HEK293 (cell line): ENCODE results near the gene INKA2.
A peak's percentile ranks its signal among the peaks of the same experiment; 100 is the strongest.

Source experiments
- BCL11A ChIP-seq: fragments of 450-650 bp; formaldehyde crosslinking; IDR thresholded peaks from 2 replicates; pipeline ENCODE4 v1.5.1; 2016; ENCODE audit warnings: low read depth, missing biosample characterization, missing genetic modification characterization
- HIC1 ChIP-seq: fragments of 450-650 bp; formaldehyde crosslinking; IDR thresholded peaks from 2 replicates; pipeline ENCODE4 v1.5.1; 2016; ENCODE audit warnings: missing biosample characterization, missing genetic modification characterization
- IKZF3 ChIP-seq: fragments of 450-650 bp; IDR thresholded peaks from 2 replicates; pipeline ENCODE4 v1.5.0; 2018; ENCODE audit warnings: missing biosample characterization, mild to moderate bottlenecking, missing genetic modification characterization, moderate library complexity
- OSR2 ChIP-seq: fragments of 450-650 bp; formaldehyde crosslinking; IDR thresholded peaks from 2 replicates; pipeline ENCODE4 v1.5.1; 2016; ENCODE audit warnings: missing biosample characterization, missing genetic modification characterization
- REPIN1 ChIP-seq: fragments of 450-650 bp; formaldehyde crosslinking; IDR thresholded peaks from 2 replicates; pipeline ENCODE4 v1.5.1; 2017; ENCODE audit warnings: missing biosample characterization, missing genetic modification characterization, low read depth
- REST ChIP-seq: fragments of 450-650 bp; formaldehyde crosslinking; IDR thresholded peaks from 2 replicates; pipeline ENCODE4 v1.5.1; 2016; ENCODE audit warnings: missing biosample characterization, missing genetic modification characterization
- SALL2 ChIP-seq: fragments of 450-650 bp; formaldehyde crosslinking; IDR thresholded peaks from 2 replicates; pipeline ENCODE4 v1.5.0; 2017; ENCODE audit warnings: missing biosample characterization, mild to moderate bottlenecking, missing genetic modification characterization, borderline replicate concordance
- SP2 ChIP-seq: fragments of 450-650 bp; formaldehyde crosslinking; IDR thresholded peaks from 2 replicates; pipeline ENCODE4 v1.5.1; 2016; ENCODE audit warnings: missing biosample characterization, missing genetic modification characterization
- SP7 ChIP-seq: fragments of 450-650 bp; formaldehyde crosslinking; IDR thresholded peaks from 2 replicates; pipeline ENCODE4 v1.5.1; 2016; ENCODE audit warnings: missing biosample characterization, missing genetic modification characterization
- TSHZ1 ChIP-seq: fragments of 450-650 bp; formaldehyde crosslinking; IDR thresholded peaks from 2 replicates; pipeline ENCODE4 v1.5.1; 2016; ENCODE audit warnings: missing biosample characterization, missing genetic modification characterization, borderline replicate concordance
- YY1 ChIP-seq: fragments of 450-650 bp; formaldehyde crosslinking; IDR thresholded peaks from 2 replicates; pipeline ENCODE4 v1.5.1; 2018; ENCODE audit warnings: missing biosample characterization, missing genetic modification characterization
- ZIC2 ChIP-seq: fragments of 450-650 bp; formaldehyde crosslinking; IDR thresholded peaks from 2 replicates; pipeline ENCODE4 v1.5.1; 2016; ENCODE audit warnings: missing biosample characterization, missing genetic modification characterization
- ZNF223 ChIP-seq: fragments of 450-650 bp; formaldehyde crosslinking; IDR thresholded peaks from 2 replicates; pipeline ENCODE4 v1.5.1; 2016; ENCODE audit warnings: missing biosample characterization, missing genetic modification characterization
- ZNF24 ChIP-seq: fragments of 450-650 bp; formaldehyde crosslinking; IDR thresholded peaks from 2 replicates; pipeline ENCODE4 v1.5.1; 2016; ENCODE audit warnings: missing biosample characterization, missing genetic modification characterization
- ZNF274 ChIP-seq, 2 experiments: fragments of 200-500 bp in 1 of 2; fragments of 450-650 bp in 1 of 2; sonication (Bioruptor generic) in 1 of 2; formaldehyde crosslinking in 1 of 2; IDR thresholded peaks; 2 replicates each; pipeline versions ENCODE4 v1.5.1 to v1.6.1; 2014 to 2016; ENCODE audit warnings: borderline replicate concordance in 1 of 2, inconsistent platforms in 1 of 2, low read length in 1 of 2, missing biosample characterization in 1 of 2, missing genetic modification characterization in 1 of 2
- ZNF433 ChIP-seq: fragments of 450-650 bp; formaldehyde crosslinking; IDR thresholded peaks from 2 replicates; pipeline ENCODE4 v1.5.1; 2016; ENCODE audit warnings: missing biosample characterization, missing genetic modification characterization, low read depth
- ZNF488 ChIP-seq: fragments of 450-650 bp; formaldehyde crosslinking; IDR thresholded peaks from 2 replicates; pipeline ENCODE4 v1.5.1; 2016; ENCODE audit warnings: missing biosample characterization, missing genetic modification characterization
- ZNF514 ChIP-seq: fragments of 450-650 bp; formaldehyde crosslinking; IDR thresholded peaks from 2 replicates; pipeline ENCODE4 v1.5.1; 2016; ENCODE audit warnings: missing biosample characterization, missing genetic modification characterization
- ZNF560 ChIP-seq: fragments of 450-650 bp; formaldehyde crosslinking; IDR thresholded peaks from 2 replicates; pipeline ENCODE4 v1.5.1; 2017; ENCODE audit warnings: missing biosample characterization, missing genetic modification characterization, borderline replicate concordance
- ZNF580 ChIP-seq: fragments of 450-650 bp; formaldehyde crosslinking; IDR thresholded peaks from 2 replicates; pipeline ENCODE4 v1.5.1; 2016; ENCODE audit warnings: missing biosample characterization, missing genetic modification characterization
- ZNF600 ChIP-seq: fragments of 450-650 bp; formaldehyde crosslinking; IDR thresholded peaks from 2 replicates; pipeline ENCODE4 v1.5.1; 2016; ENCODE audit warnings: missing biosample characterization, missing genetic modification characterization
- TF ChIP-seq, protein P1 (sequence below): fragments of 450-650 bp; formaldehyde crosslinking; IDR thresholded peaks from 2 replicates; pipeline ENCODE4 v1.5.1; 2016; ENCODE audit warnings: missing biosample characterization, missing genetic modification characterization
- TF ChIP-seq, protein P2 (sequence below): fragments of 450-650 bp; formaldehyde crosslinking; IDR thresholded peaks from 2 replicates; pipeline ENCODE4 v1.5.1; 2016; ENCODE audit warnings: missing biosample characterization, missing genetic modification characterization

The INKA2 gene

DNA sequence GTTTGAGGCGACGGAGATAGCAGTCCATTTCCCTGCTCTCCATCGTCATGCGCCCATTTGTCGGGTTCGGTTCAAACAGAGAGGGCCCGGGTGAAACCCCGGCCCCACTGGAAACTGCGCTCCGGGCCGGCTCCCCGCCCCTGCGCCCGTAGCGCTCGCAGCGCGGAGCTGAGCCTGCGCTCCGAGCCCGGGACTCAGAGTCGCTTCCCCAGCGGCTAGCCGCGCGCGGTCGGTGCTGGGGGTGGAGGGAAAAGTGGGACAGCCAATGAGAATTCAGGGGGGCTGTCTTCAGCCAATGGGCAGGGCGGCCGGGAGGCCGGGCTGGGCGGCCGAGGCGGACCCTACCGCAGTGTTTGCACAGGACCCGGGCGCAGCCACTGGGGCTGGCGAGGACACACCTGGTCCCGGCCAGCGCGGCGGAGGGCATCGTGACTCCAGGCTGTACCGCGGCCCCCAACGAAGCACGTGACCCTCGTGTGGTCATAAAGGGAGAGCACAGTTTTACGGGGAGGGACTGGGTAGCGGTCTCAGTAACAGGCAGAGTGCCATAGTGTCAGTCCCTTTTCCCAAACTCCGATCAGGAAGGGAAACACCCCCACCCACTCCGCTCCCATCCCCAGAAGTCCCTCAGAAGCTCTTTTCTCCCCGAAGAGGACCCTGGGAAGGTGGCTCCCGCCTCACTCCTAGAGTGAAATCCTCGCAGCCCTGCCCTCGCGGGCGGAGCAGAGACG lies at the start of gene INKA2 (continued):
- TF ChIP-seq OSR2 (tag by site-specific recombination) = peak; percentile 66
- TF ChIP-seq ZNF24 (tag by site-specific recombination) = peak; percentile 27; the same call in 1 of the 2 replicates
- no peak for TF ChIP-seq ZNF433 (tag by site-specific recombination)
- peak; percentile 75 for TF ChIP-seq ZNF600 (tag by site-specific recombination)
- no peak for TF ChIP-seq ZNF580
- peak; percentile 89 for TF ChIP-seq SP2 (tag by site-specific recombination)
- no peak for TF ChIP-seq ZNF274 (IDR thresholded peaks at IDR 0.05; ENCODE audit: low read length)
- no peak for TF ChIP-seq ZNF274 (tag by site-specific recombination; IDR thresholded peaks at IDR 0.05; ENCODE audit: borderline replicate concordance)
- TF ChIP-seq REPIN1 (tag by site-specific recombination) = no peak
- TF ChIP-seq ZNF560 (tag by site-specific recombination) = no peak
- TF ChIP-seq, protein P1, sequence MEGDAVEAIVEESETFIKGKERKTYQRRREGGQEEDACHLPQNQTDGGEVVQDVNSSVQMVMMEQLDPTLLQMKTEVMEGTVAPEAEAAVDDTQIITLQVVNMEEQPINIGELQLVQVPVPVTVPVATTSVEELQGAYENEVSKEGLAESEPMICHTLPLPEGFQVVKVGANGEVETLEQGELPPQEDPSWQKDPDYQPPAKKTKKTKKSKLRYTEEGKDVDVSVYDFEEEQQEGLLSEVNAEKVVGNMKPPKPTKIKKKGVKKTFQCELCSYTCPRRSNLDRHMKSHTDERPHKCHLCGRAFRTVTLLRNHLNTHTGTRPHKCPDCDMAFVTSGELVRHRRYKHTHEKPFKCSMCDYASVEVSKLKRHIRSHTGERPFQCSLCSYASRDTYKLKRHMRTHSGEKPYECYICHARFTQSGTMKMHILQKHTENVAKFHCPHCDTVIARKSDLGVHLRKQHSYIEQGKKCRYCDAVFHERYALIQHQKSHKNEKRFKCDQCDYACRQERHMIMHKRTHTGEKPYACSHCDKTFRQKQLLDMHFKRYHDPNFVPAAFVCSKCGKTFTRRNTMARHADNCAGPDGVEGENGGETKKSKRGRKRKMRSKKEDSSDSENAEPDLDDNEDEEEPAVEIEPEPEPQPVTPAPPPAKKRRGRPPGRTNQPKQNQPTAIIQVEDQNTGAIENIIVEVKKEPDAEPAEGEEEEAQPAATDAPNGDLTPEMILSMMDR = peak; percentile 27; the same call in 1 of the 2 replicates
- no peak for TF ChIP-seq ZNF514 (tag by site-specific recombination)
- no peak for TF ChIP-seq ZNF488 (tag by site-specific recombination)
- peak; percentile 55 for TF ChIP-seq ZIC2
- TF ChIP-seq IKZF3 (tag by site-specific recombination) = peak; percentile 88
- TF ChIP-seq HIC1 (tag by site-specific recombination) = peak; percentile 68; the same call in 1 of the 2 replicates
- TF ChIP-seq ZNF223 (tag by site-specific recombination) = no peak
- no peak for TF ChIP-seq SALL2 (tag by site-specific recombination)
- TF ChIP-seq TSHZ1 = no peak
- TF ChIP-seq SP7 = peak; percentile 62
- TF ChIP-seq YY1 = no peak
- TF ChIP-seq BCL11A (tag by site-specific recombination) = no peak
- TF ChIP-seq REST (tag by site-specific recombination) = 0 out of 2 replicates have a peak, but pooled peaks have one; percentile 9
- TF ChIP-seq, protein P2, sequence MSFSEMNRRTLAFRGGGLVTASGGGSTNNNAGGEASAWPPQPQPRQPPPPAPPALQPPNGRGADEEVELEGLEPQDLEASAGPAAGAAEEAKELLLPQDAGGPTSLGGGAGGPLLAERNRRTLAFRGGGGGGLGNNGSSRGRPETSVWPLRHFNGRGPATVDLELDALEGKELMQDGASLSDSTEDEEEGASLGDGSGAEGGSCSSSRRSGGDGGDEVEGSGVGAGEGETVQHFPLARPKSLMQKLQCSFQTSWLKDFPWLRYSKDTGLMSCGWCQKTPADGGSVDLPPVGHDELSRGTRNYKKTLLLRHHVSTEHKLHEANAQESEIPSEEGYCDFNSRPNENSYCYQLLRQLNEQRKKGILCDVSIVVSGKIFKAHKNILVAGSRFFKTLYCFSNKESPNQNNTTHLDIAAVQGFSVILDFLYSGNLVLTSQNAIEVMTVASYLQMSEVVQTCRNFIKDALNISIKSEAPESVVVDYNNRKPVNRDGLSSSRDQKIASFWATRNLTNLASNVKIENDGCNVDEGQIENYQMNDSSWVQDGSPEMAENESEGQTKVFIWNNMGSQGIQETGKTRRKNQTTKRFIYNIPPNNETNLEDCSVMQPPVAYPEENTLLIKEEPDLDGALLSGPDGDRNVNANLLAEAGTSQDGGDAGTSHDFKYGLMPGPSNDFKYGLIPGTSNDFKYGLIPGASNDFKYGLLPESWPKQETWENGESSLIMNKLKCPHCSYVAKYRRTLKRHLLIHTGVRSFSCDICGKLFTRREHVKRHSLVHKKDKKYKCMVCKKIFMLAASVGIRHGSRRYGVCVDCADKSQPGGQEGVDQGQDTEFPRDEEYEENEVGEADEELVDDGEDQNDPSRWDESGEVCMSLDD (tag by site-specific recombination) = peak; percentile 92
